OCI-LY1 (cell line): ENCODE measurements around the gene FOXJ3.

ENCODE experiments used
- H2AFZ ChIP-seq: fragments of 200-600 bp; sonication (generic), shearing (Covaris generic); 2 replicates; pipeline ENCODE4 v1.6.0; 2014; ENCODE audit warnings: antibody characterized with exemption, mild to moderate bottlenecking, low read length
- H3F3A ChIP-seq: fragments of 200-600 bp; sonication (generic), shearing (Covaris generic); 2 replicates; pipeline ENCODE4 v1.6.0; 2014; ENCODE audit warnings: mild to moderate bottlenecking, antibody characterized with exemption, low read length, moderate library complexity; ENCODE audit not compliant: insufficient read depth
- H3K27ac ChIP-seq: fragments of 200-600 bp; sonication (generic); 2 replicates; pipeline ENCODE4 v1.5.1; 2014; ENCODE audit warnings: low read length, mixed run types, mild to moderate bottlenecking, low read depth; ENCODE audit not compliant: poor library complexity, severe bottlenecking
- H3K27me3 ChIP-seq: fragments of 200-600 bp; sonication (generic); 2 replicates; pipeline ENCODE4 v1.6.0; 2014; ENCODE audit warnings: antibody characterized with exemption, mild to moderate bottlenecking, low read length, moderate library complexity; ENCODE audit not compliant: insufficient read depth
- H3K36me3 ChIP-seq: fragments of 200-600 bp; sonication (generic); 2 replicates; pipeline ENCODE4 v1.6.1; 2014; ENCODE audit warnings: mild to moderate bottlenecking, antibody characterized with exemption, low read length, moderate library complexity, mixed read lengths; ENCODE audit not compliant: insufficient read depth
- H3K4me1 ChIP-seq: fragments of 200-600 bp; sonication (generic); 2 replicates; pipeline ENCODE4 v1.5.1; 2014; ENCODE audit warnings: mild to moderate bottlenecking, low read length, moderate library complexity; ENCODE audit not compliant: insufficient read depth, severe bottlenecking
- H3K4me2 ChIP-seq: fragments of 200-600 bp; sonication (generic), shearing (Covaris generic); 2 replicates; pipeline ENCODE4 v1.6.1; 2014; ENCODE audit warnings: low read length
- H3K4me3 ChIP-seq: fragments of 200-600 bp; sonication (generic); 2 replicates; pipeline ENCODE4 v1.5.1; 2014; ENCODE audit warnings: low read length, low read depth, mild to moderate bottlenecking, mixed read lengths; ENCODE audit not compliant: poor library complexity, severe bottlenecking
- H3K79me2 ChIP-seq: fragments of 200-600 bp; shearing (Covaris generic); 2 replicates; pipeline ENCODE4 v1.6.1; 2016; ENCODE audit warnings: mixed run types, low read length, mixed read lengths; ENCODE audit not compliant: insufficient read depth
- H3K9ac ChIP-seq: fragments of 200-600 bp; sonication (generic), shearing (Covaris generic); 2 replicates; pipeline ENCODE4 v1.6.1; 2014; ENCODE audit warnings: mild to moderate bottlenecking, low read length, mixed read lengths
- H3K9me2 ChIP-seq: fragments of 200-600 bp; sonication (generic), shearing (Covaris generic); 2 replicates; pipeline ENCODE4 v1.6.1; 2014; ENCODE audit warnings: low read depth, mild to moderate bottlenecking, low read length, mixed read lengths
- H3K9me3 ChIP-seq: fragments of 200-600 bp; shearing (Covaris generic); 2 replicates; pipeline ENCODE4 v1.6.1; 2014; ENCODE audit warnings: low read length, mixed read lengths
- H4K20me1 ChIP-seq: fragments of 200-600 bp; sonication (generic), shearing (Covaris generic); 2 replicates; pipeline ENCODE4 v1.6.0; 2016; ENCODE audit warnings: mild to moderate bottlenecking, low read length; ENCODE audit not compliant: insufficient read depth
- CTCF ChIP-seq: fragments of 200-600 bp; sonication (generic), shearing (Covaris generic); IDR thresholded peaks from 2 replicates; pipeline ENCODE4 v1.5.1; 2017; ENCODE audit warnings: mild to moderate bottlenecking, antibody characterized with exemption, low read length, moderate library complexity, mixed read lengths
- EZH2 ChIP-seq: fragments of 200-600 bp; sonication (generic), shearing (Covaris generic); IDR thresholded peaks from 2 replicates; pipeline ENCODE4 v1.8.0; 2017; ENCODE audit warnings: borderline replicate concordance, mixed run types, mild to moderate bottlenecking, antibody characterized with exemption, low read length, moderate library complexity, mixed read lengths

Gene FOXJ3

DNA sequence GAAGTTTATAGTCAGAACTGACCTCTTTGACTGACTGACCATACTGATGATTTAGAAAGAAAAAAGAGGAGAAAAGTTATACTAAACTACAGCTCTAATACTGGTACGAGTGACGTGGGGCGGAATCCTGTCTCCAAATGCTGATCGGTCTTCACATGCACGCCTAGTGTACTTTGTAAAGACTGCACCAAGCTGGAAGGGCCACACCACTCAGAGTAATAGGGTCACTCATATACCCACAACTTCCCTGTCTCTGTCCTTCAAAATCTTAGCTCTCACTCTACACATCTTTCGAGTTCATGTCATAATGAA, 151.1 kb downstream of the FOXJ3 start:
- H3K79me2 ChIP-seq: no peaks in the 10 kb centered on the region
- no peak overlapping the region for H3K4me3 ChIP-seq
- H3K36me3 ChIP-seq: peaks cover 36% of the 10 kb centered on the region; the same call in 1 of the 2 replicates
- no peak overlapping the region for H2AFZ ChIP-seq
- H3K9ac ChIP-seq: no peak overlapping the region
- no peak overlapping the region for H3K27ac ChIP-seq
- no peak overlapping the region for H3K4me2 ChIP-seq
- no peak for TF ChIP-seq CTCF
- no peak for TF ChIP-seq EZH2
- no peaks in the 10 kb centered on the region for H3F3A ChIP-seq
- H3K9me2 ChIP-seq: no peaks in the 10 kb centered on the region
- H4K20me1 ChIP-seq: no peaks in the 10 kb centered on the region
- peaks cover 18% of the 10 kb centered on the region for H3K4me1 ChIP-seq
- H3K9me3 ChIP-seq: no peaks in the 10 kb centered on the region
- no peaks in the 10 kb centered on the region for H3K27me3 ChIP-seq

DNA sequence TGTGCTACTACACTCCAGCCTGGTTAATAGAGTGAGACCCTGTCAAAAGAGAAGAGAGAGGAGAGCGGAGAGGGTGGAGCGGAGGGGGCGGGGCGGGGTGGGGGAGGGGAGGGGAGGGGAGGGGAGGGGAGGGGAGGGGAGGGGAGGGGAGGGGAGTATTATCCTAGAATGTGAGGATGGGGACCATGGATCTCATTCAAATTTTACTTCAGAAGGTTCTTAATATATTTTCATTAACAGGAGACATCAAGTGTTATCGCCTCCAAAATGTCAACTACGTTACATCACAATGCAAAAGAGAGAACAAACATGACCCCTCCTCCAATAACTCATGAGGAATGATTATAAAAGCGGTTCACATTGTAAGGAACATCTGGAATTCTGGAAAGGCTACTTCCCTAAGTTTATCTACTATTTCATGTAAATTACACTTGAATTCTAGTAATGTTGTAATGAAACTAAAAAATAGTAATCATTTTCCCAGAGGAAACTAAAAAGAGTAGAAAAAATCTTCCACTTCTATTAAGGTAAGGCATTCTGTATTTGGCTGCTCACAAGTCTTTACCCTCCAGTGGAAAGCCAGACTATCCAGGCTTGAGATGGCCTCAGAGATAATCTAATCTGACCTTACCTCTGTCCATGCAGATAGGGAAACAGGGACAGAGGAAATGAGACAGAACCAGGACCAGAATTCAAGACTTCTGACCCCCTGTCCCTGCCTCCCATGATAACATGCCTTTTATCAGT, 151.7 kb downstream of the FOXJ3 start:
- H3F3A ChIP-seq: no peaks in the 10 kb centered on the region
- H3K36me3 ChIP-seq: peaks cover 31% of the 10 kb centered on the region; the same call in 1 of the 2 replicates
- H3K9me3 ChIP-seq: no peaks in the 10 kb centered on the region
- no peak overlapping the region for H3K4me2 ChIP-seq
- TF ChIP-seq EZH2 (no peak), CTCF (no peak)
- no peaks in the 10 kb centered on the region for H3K27me3 ChIP-seq
- H2AFZ ChIP-seq: no peak overlapping the region
- H3K27ac ChIP-seq: no peak overlapping the region
- no peak overlapping the region for H3K4me3 ChIP-seq
- H3K79me2 ChIP-seq: no peaks in the 10 kb centered on the region
- H3K9ac ChIP-seq: no peak overlapping the region
- H3K9me2 ChIP-seq: no peaks in the 10 kb centered on the region
- H3K4me1 ChIP-seq: peaks cover 23% of the 10 kb centered on the region
- no peaks in the 10 kb centered on the region for H4K20me1 ChIP-seq

- H3K27me3 ChIP-seq: no peaks in the 10 kb centered on the region
- H4K20me1 ChIP-seq: no peaks in the 10 kb centered on the region
- no peaks in the 10 kb centered on the region for H3K79me2 ChIP-seq
- no peak overlapping the region for H2AFZ ChIP-seq
- H3K9me3 ChIP-seq: no peaks in the 10 kb centered on the region
- no peak overlapping the region for H3K4me2 ChIP-seq
- H3K9ac ChIP-seq: no peak overlapping the region
- H3K36me3 ChIP-seq: peaks cover 18% of the 10 kb centered on the region; the same call in 1 of the 2 replicates
- H3K27ac ChIP-seq: no peak overlapping the region
- no peak overlapping the region for H3K4me3 ChIP-seq
- H3F3A ChIP-seq: no peaks in the 10 kb centered on the region
- H3K9me2 ChIP-seq: no peaks in the 10 kb centered on the region
- no peak for TF ChIP-seq CTCF
- no peak for TF ChIP-seq EZH2
- H3K4me1 ChIP-seq: peaks cover 32% of the 10 kb centered on the region
These were observed 153.3 kb downstream of the FOXJ3 start for GRCh38 chr1:42181687-42182086.
